H1 (cell line): Measurements from ENCODE around the gene S100A8.
"Not testable (repeated sequence)": the region's sequence is repeated elsewhere in the genome, so short reads cannot be mapped to it uniquely, and the experiment has no call there.

Experiments used
- CBX8 ChIP-seq: fragments of 300-800, 300-1000 bp; sonication (generic); IDR thresholded peaks from 2 replicates; pipeline ENCODE4 v1.7.1; 2016; ENCODE audit warnings: low read depth, low read length, borderline replicate concordance
- RXRA ChIP-seq: IDR thresholded peaks from 2 replicates; pipeline ENCODE4 v1.6.1; 2011; ENCODE audit warnings: low read depth, mild to moderate bottlenecking, low read length, moderate library complexity; ENCODE audit not compliant: insufficient read depth

DNA sequence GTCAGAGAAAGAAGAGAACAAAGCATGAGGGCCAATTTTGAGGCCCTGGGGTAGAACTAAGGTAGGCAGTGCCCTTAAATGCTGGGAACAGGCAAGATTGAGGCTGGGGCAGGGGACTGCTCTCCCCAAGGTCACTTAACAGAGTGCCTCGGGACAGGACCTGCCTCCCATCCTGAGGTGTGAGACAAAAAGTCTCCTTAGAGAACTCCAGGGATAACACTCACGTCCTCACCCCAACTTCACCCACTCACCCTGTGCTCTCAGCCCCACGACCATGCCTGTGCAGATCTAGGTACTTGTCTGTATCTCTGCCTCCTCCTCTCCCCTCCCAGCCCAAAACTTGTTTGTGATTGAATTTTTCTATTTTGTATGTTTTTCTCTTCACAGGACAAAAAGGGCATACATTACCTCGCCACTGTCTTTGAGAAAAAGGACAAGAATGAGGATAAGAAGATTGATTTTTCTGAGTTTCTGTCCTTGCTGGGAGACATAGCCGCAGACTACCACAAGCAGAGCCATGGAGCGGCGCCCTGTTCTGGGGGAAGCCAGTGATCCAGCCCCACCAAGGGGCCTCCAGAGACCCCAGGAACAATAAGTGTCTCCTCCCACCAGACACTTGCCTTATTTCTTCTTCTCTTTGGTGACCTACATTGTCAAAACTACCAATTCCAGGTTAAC lies 28.0 kb upstream of the S100A8 start:
- TF ChIP-seq RXRA, CBX8: not testable (repeated sequence)
